Neural progenitor cell (in vitro differentiated cells): ENCODE measurements around the gene HTR6. TPM values are rescaled to one million over a fixed set of nuclear protein-coding genes. Genes with fewer than 3 reads are reported as not detected.

ENCODE experiments used
- DNase-seq: peaks from one replicate; pipeline ENCODE4 v3.0.0-alpha.2; 2016; ENCODE audit warnings: low spot score
- H2AFZ ChIP-seq: fragments of 200-600 bp; sonication (generic); replicated peaks from 2 replicates; pipeline ENCODE4 v1.6.1; 2016; ENCODE audit warnings: antibody characterized with exemption
- H3F3A ChIP-seq: fragments of 200-600 bp; sonication (generic); 2 replicates; pipeline ENCODE4 v1.6.1; 2016; ENCODE audit warnings: antibody characterized with exemption, low read depth
- H3K27ac ChIP-seq: fragments of 200-600 bp; sonication (generic); 2 replicates; pipeline ENCODE4 v1.5.1; 2016; ENCODE audit warnings: mild to moderate bottlenecking
- H3K27me3 ChIP-seq: fragments of 200-600 bp; sonication (generic); 2 replicates; pipeline ENCODE4 v1.6.1; 2016; ENCODE audit warnings: mild to moderate bottlenecking, moderate library complexity
- H3K36me3 ChIP-seq: fragments of 200-600 bp; sonication (generic); 2 replicates; pipeline ENCODE4 v1.5.1; 2016
- H3K4me1 ChIP-seq: fragments of 200-600 bp; sonication (generic); 2 replicates; pipeline ENCODE4 v1.6.1; 2016; ENCODE audit warnings: mixed run types
- H3K4me2 ChIP-seq: fragments of 200-600 bp; sonication (generic); 2 replicates; pipeline ENCODE4 v1.6.1; 2016
- H3K4me3 ChIP-seq: fragments of 200-600 bp; sonication (generic); 2 replicates; pipeline ENCODE4 v1.5.1; 2016
- H3K79me2 ChIP-seq: fragments of 200-600 bp; sonication (generic); 2 replicates; pipeline ENCODE4 v1.6.1; 2016; ENCODE audit warnings: low read depth
- H3K9ac ChIP-seq: fragments of 200-600 bp; sonication (generic); 2 replicates; pipeline ENCODE4 v1.6.1; 2016
- H3K9me3 ChIP-seq: fragments of 200-600 bp; sonication (generic); 2 replicates; pipeline ENCODE4 v1.5.1; 2016; ENCODE audit warnings: low read depth
- H4K20me1 ChIP-seq: fragments of 200-600 bp; sonication (generic); 2 replicates; pipeline ENCODE4 v1.6.1; 2016; ENCODE audit warnings: low read depth
- H3K27ac Mint-ChIP-seq: 3 replicates; pipeline ENCODE4 v1.8.0; 2021; ENCODE audit warnings: mixed read lengths
- H3K27me3 Mint-ChIP-seq: 2 replicates; pipeline ENCODE4 v1.8.0; 2022; ENCODE audit warnings: low read depth, mild to moderate bottlenecking, inconsistent platforms, moderate library complexity, mixed read lengths; ENCODE audit not compliant: insufficient read depth
- H3K36me3 Mint-ChIP-seq: 3 replicates; pipeline ENCODE4 v1.8.0; 2021; ENCODE audit warnings: mixed read lengths
- H3K4me1 Mint-ChIP-seq: 3 replicates; pipeline ENCODE4 v1.8.0; 2021; ENCODE audit warnings: mixed read lengths
- H3K4me3 Mint-ChIP-seq: 3 replicates; pipeline ENCODE4 v1.8.0; 2021; ENCODE audit warnings: mild to moderate bottlenecking, moderate library complexity, mixed read lengths
- H3K9me3 Mint-ChIP-seq: 3 replicates; pipeline ENCODE4 v1.8.0; 2020; ENCODE audit warnings: mixed read lengths
- EZH2 ChIP-seq: fragments of 200-600 bp; sonication (generic); IDR thresholded peaks from 2 replicates; pipeline ENCODE4 v1.6.1; 2017; ENCODE audit warnings: antibody characterized with exemption, mild to moderate bottlenecking, moderate library complexity
- EZH2phosphoT487 ChIP-seq: fragments of 200-600 bp; sonication (generic); IDR thresholded peaks from 2 replicates; pipeline ENCODE4 v1.6.1; 2017; ENCODE audit warnings: antibody characterized with exemption
- total RNA-seq: library from RNA; depleted of rRNA; stranded (reverse); fragments of >200 nt; gene quantifications from 2 replicates; pipeline ENCODE4 v1.2.3, GENCODE V29; 2015; ENCODE audit warnings: low replicate concordance
- TF ChIP-seq, protein P1 (sequence below): fragments of 200-600 bp; sonication (generic); IDR thresholded peaks from 2 replicates; pipeline ENCODE4 v1.5.1; 2017; ENCODE audit warnings: antibody characterized with exemption, mild to moderate bottlenecking

The HTR6 gene
- total RNA-seq, 1 donor from 2014 or later = not detected

DNA sequence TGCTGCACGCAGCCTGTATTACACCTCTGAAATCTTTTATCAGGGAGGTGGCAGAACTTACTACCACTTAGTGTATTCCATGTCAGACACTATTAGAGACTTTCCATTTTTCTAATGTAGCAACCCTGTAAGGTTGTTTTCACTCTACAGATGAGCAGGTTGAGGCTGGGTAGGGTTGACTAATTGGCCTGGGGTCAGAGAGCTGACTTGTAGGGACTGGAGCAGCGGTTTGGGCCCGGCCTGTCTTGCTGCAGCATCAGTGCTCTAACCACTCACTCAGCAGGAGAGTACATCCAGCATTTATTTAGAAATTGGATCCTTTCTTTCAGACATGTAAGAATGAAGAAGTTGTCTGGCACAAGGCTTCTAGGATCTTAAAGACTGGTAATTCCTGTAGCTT, 46.2 kb upstream of the HTR6 start:
- Histone ChIP-seq H3K36me3 (no peaks in the 10 kb centered on the region), H4K20me1 (peaks cover 12% of the 10 kb centered on the region), H3K27ac (no peak overlapping the region), H3K4me1 (peaks cover 10% of the 10 kb centered on the region), H3K9ac (no peak overlapping the region), H3K79me2 (peaks cover 20% of the 10 kb centered on the region), H3K4me2 (no peak overlapping the region), H2AFZ (no peak overlapping the region), H3K9me3 (no peaks in the 10 kb centered on the region), H3K4me3 (no peak overlapping the region), H3F3A (no peaks in the 10 kb centered on the region), H3K27me3 (no peaks in the 10 kb centered on the region)
- Mint-ChIP-seq H3K9me3 (no peaks in the 10 kb centered on the region), H3K27ac (no peak overlapping the region), H3K4me1 (peaks cover 22% of the 10 kb centered on the region), H3K27me3 (no peaks in the 10 kb centered on the region), H3K36me3 (peaks cover 8% of the 10 kb centered on the region), H3K4me3 (no peak overlapping the region)
- TF ChIP-seq EZH2 = no peak
- TF ChIP-seq, protein P1, sequence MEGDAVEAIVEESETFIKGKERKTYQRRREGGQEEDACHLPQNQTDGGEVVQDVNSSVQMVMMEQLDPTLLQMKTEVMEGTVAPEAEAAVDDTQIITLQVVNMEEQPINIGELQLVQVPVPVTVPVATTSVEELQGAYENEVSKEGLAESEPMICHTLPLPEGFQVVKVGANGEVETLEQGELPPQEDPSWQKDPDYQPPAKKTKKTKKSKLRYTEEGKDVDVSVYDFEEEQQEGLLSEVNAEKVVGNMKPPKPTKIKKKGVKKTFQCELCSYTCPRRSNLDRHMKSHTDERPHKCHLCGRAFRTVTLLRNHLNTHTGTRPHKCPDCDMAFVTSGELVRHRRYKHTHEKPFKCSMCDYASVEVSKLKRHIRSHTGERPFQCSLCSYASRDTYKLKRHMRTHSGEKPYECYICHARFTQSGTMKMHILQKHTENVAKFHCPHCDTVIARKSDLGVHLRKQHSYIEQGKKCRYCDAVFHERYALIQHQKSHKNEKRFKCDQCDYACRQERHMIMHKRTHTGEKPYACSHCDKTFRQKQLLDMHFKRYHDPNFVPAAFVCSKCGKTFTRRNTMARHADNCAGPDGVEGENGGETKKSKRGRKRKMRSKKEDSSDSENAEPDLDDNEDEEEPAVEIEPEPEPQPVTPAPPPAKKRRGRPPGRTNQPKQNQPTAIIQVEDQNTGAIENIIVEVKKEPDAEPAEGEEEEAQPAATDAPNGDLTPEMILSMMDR = no peak
- no peak for TF ChIP-seq EZH2phosphoT487
- no peak for DNase-seq

DNA sequence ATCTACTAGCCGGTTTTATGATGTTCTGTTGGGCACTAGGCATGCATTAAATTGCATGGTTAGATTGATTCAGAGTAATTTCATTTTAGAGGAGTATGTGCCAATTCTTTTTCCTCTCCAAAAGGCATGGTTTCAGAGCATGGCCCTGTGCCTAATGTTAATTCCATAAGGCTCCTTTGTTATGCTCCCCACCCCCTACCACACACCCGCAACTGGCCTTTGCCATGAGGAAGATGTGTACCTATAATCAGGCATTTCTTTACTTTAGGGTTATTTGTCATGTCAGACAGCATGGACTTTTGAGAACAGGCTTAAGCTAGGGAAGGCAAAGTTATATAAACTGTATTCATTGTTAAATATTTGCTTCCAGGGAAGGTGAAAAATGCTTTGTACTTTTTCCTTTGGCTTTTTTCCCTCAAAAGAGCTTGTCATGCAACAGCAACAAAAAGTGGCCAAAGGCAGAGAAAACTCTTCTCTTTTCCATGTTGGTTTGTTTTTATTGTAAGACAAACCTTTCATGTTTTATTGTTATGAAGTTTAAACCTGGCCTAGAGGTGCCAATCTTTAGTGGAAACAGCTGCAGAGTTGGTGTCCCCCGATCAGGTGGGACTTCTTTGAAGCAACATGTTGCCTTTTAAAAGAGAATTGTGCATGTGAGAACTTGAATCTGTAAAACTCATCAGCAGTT, 44.8 kb upstream of the HTR6 start:
- Mint-ChIP-seq H3K4me3 (no peak overlapping the region), H3K9me3 (no peaks in the 10 kb centered on the region), H3K4me1 (peaks cover 18% of the 10 kb centered on the region), H3K36me3 (peaks cover 12% of the 10 kb centered on the region), H3K27ac (no peak overlapping the region), H3K27me3 (no peaks in the 10 kb centered on the region)
- Histone ChIP-seq H3K4me2 (no peak overlapping the region), H3K9ac (no peak overlapping the region), H3K27ac (no peak overlapping the region), H3K79me2 (peaks cover 20% of the 10 kb centered on the region), H3F3A (no peaks in the 10 kb centered on the region), H3K4me3 (no peak overlapping the region), H3K36me3 (no peaks in the 10 kb centered on the region), H3K4me1 (peaks cover 10% of the 10 kb centered on the region), H3K9me3 (no peaks in the 10 kb centered on the region), H3K27me3 (no peaks in the 10 kb centered on the region), H2AFZ (no peak overlapping the region), H4K20me1 (peaks cover 12% of the 10 kb centered on the region)
- no peak for TF ChIP-seq EZH2phosphoT487
- no peak for TF ChIP-seq EZH2
- TF ChIP-seq, protein P1 = no peak
- DNase-seq = no peak

GRCh38 chr1:19620786-19621185, 43.9 kb upstream of the HTR6 start:
- H2AFZ ChIP-seq = no peak overlapping the region
- H3K27me3 Mint-ChIP-seq = no peaks in the 10 kb centered on the region
- H3K27ac Mint-ChIP-seq = no peak overlapping the region
- peaks cover 20% of the 10 kb centered on the region for H3K79me2 ChIP-seq
- no peaks in the 10 kb centered on the region for H3F3A ChIP-seq
- TF ChIP-seq EZH2 (no peak), EZH2phosphoT487 (no peak)
- TF ChIP-seq, protein P1 = no peak
- H3K4me2 ChIP-seq = no peak overlapping the region
- peaks cover 10% of the 10 kb centered on the region for H3K4me1 ChIP-seq
- no peak overlapping the region for H3K27ac ChIP-seq
- H3K4me3 ChIP-seq = no peak overlapping the region
- DNase-seq = no peak
- H3K9ac ChIP-seq = no peak overlapping the region
- H3K4me1 Mint-ChIP-seq = peaks cover 10% of the 10 kb centered on the region
- peaks cover 10% of the 10 kb centered on the region for H3K36me3 Mint-ChIP-seq
- no peaks in the 10 kb centered on the region for H3K36me3 ChIP-seq
- no peaks in the 10 kb centered on the region for H3K9me3 ChIP-seq
- no peaks in the 10 kb centered on the region for H3K9me3 Mint-ChIP-seq
- peaks cover 12% of the 10 kb centered on the region for H4K20me1 ChIP-seq
- H3K27me3 ChIP-seq = no peaks in the 10 kb centered on the region
- no peak overlapping the region for H3K4me3 Mint-ChIP-seq
